Smooth muscle cell (in vitro differentiated cells): Measurements from ENCODE around the gene CCNJL. TPM values are rescaled to one million over a fixed set of nuclear protein-coding genes. Genes with fewer than 3 reads are reported as not detected.

ENCODE experiments used
- DNase-seq: peaks from one replicate; lab custom pipeline; 2025; ENCODE audit not compliant: unreplicated experiment; lab: John Stamatoyannopoulos, UW
- H2AFZ ChIP-seq: fragments of 200-600 bp; sonication (generic); 2 replicates; pipeline ENCODE4 v1.6.0; 2016; ENCODE audit warnings: antibody characterized with exemption, low read depth, mild to moderate bottlenecking
- H3F3A ChIP-seq: fragments of 200-600 bp; sonication (generic); 2 replicates; pipeline ENCODE4 v1.6.0; 2017; ENCODE audit warnings: antibody characterized with exemption, low read depth
- H3K27ac ChIP-seq: fragments of 200-600 bp; sonication (generic); 2 replicates; pipeline ENCODE4 v1.5.1; 2016; ENCODE audit warnings: low read depth, mild to moderate bottlenecking
- H3K27me3 ChIP-seq: fragments of 200-600 bp; sonication (generic); 2 replicates; pipeline ENCODE4 v1.6.1; 2016; ENCODE audit warnings: low read depth, mild to moderate bottlenecking
- H3K36me3 ChIP-seq: fragments of 200-600 bp; sonication (generic); 2 replicates; pipeline ENCODE4 v1.5.1; 2016; ENCODE audit warnings: low read depth
- H3K4me1 ChIP-seq: fragments of 200-600 bp; sonication (generic); 2 replicates; pipeline ENCODE4 v1.5.1; 2016; ENCODE audit warnings: low read depth
- H3K4me2 ChIP-seq: fragments of 200-600 bp; sonication (generic); 2 replicates; pipeline ENCODE4 v1.6.0; 2016; ENCODE audit warnings: mild to moderate bottlenecking
- H3K4me3 ChIP-seq: fragments of 200-600 bp; sonication (generic); 2 replicates; pipeline ENCODE4 v1.5.1; 2016; ENCODE audit warnings: mild to moderate bottlenecking
- H3K79me2 ChIP-seq: fragments of 200-600 bp; sonication (generic); 2 replicates; pipeline ENCODE4 v1.6.0; 2016; ENCODE audit warnings: low read depth, mild to moderate bottlenecking
- H3K9ac ChIP-seq: fragments of 200-600 bp; sonication (generic); 2 replicates; pipeline ENCODE4 v1.6.0; 2016; ENCODE audit warnings: low read depth
- H3K9me3 ChIP-seq: fragments of 200-600 bp; sonication (generic); replicated peaks from 2 replicates; pipeline ENCODE4 v1.5.1; 2016; ENCODE audit warnings: low read depth
- H4K20me1 ChIP-seq: fragments of 200-600 bp; sonication (generic); 2 replicates; pipeline ENCODE4 v1.6.0; 2016; ENCODE audit warnings: low read depth
- CTCF ChIP-seq: fragments of 200-600 bp; sonication (generic); IDR thresholded peaks from 2 replicates; pipeline ENCODE4 v1.5.1; 2017; ENCODE audit warnings: borderline replicate concordance, mild to moderate bottlenecking, antibody characterized with exemption; ENCODE audit not compliant: insufficient read depth, poor library complexity, severe bottlenecking
- WGBS: methylation state at CpG from one replicate; pipeline ENCODE4 v1.1.7; 2016; ENCODE audit warnings: low lambda C conversion rate; 5-methylcytosine and 5-hydroxymethylcytosine counted together
- polyA plus RNA-seq: library from polyadenylated mRNA; unstranded; fragments of >200 nt; fragmentation: Nextera tagmentation; extraction: Ambion mirVana; gene quantifications from 2 replicates; pipeline ENCODE4 v1.2.1, GENCODE V29; 2016
- total RNA-seq: library from RNA; depleted of rRNA; stranded (reverse); fragments of >200 nt; gene quantifications from 2 replicates; pipeline ENCODE4 v1.2.3, GENCODE V29; 2014

CCNJL gene
- total and polyA plus RNA-seq, 2 experiments from 2014 or later = 3.4 to 6.2 TPM

GRCh38 chr5:160272264-160272663 lies 40.1 kb downstream of the CCNJL start:
- H3K9ac ChIP-seq = no peak overlapping the region
- peaks cover 23% of the 10 kb centered on the region for H3K4me1 ChIP-seq
- TF ChIP-seq CTCF = no peak
- H3K36me3 ChIP-seq = no peaks in the 10 kb centered on the region
- no peaks in the 10 kb centered on the region for H3K79me2 ChIP-seq
- peaks cover 7% of the 10 kb centered on the region for H3F3A ChIP-seq
- no peak overlapping the region for H2AFZ ChIP-seq
- H3K27me3 ChIP-seq = no peaks in the 10 kb centered on the region
- H3K9me3 ChIP-seq = no peaks in the 10 kb centered on the region
- DNase-seq = no peak
- H3K4me3 ChIP-seq = no peak overlapping the region
- WGBS = 38% methylated on average over 3 of the region's 3 CpGs
- H4K20me1 ChIP-seq = no peaks in the 10 kb centered on the region
- H3K27ac ChIP-seq = peak overlapping the region; percentile 68
- no peak overlapping the region for H3K4me2 ChIP-seq

DNA sequence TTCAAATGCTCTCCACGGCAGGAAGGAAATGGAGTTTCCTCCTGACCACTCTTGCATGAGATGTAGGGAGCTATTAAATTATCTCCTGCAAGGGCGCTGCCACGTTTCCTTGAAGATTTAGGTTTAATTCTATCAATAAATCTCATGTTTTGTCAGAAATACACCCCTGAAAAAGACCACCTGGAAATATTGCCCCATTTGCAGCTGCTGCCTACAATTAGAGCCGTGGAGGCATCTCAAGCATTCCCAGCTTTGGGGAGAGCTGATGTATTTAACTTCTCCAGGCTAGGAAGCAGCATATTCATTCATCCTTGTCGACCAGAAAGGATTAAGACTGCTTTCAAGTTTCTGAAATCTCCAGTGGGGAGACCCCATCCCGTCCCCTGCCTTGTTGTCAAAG lies 40.5 kb downstream of the CCNJL start:
- peak overlapping the region; percentile 73 for H3K4me2 ChIP-seq

GRCh38 chr5:160271396-160271795 lies 41.0 kb downstream of the CCNJL start:
- H3K9me3 ChIP-seq = no peaks in the 10 kb centered on the region
- TF ChIP-seq CTCF = no peak
- H3K27ac ChIP-seq = peak overlapping the region; percentile 68
- H3K79me2 ChIP-seq = no peaks in the 10 kb centered on the region
- H3K27me3 ChIP-seq = no peaks in the 10 kb centered on the region
- no peak for DNase-seq
- H2AFZ ChIP-seq = peak overlapping the region; percentile 71
- no peak overlapping the region for H3K4me3 ChIP-seq
- WGBS = 22% methylated on average over 8 of the region's 8 CpGs
- H3K9ac ChIP-seq = peak overlapping the region; percentile 47
- H3K4me1 ChIP-seq = peaks cover 26% of the 10 kb centered on the region
- peak overlapping the region; percentile 73 for H3K4me2 ChIP-seq
- H3K36me3 ChIP-seq = no peaks in the 10 kb centered on the region
- no peaks in the 10 kb centered on the region for H4K20me1 ChIP-seq
- H3F3A ChIP-seq = peaks cover 7% of the 10 kb centered on the region

More for the DNA sequence above, 40.5 kb downstream of the CCNJL start:
- Histone ChIP-seq H3K9me3 (no peaks in the 10 kb centered on the region), H3K4me3 (no peak overlapping the region), H3K79me2 (no peaks in the 10 kb centered on the region), H2AFZ (peak overlapping the region; percentile 71), H4K20me1 (no peaks in the 10 kb centered on the region), H3K4me1 (peaks cover 23% of the 10 kb centered on the region), H3K9ac (peak overlapping the region; percentile 47), H3K27me3 (no peaks in the 10 kb centered on the region), H3K36me3 (no peaks in the 10 kb centered on the region), H3K27ac (peak overlapping the region; percentile 68), H3F3A (peaks cover 7% of the 10 kb centered on the region)
- TF ChIP-seq CTCF = no peak
- 40% methylated on average over 6 of the region's 6 CpGs for WGBS
- no peak for DNase-seq

- Histone ChIP-seq H3K27me3 (no peaks in the 10 kb centered on the region), H3K4me1 (peaks cover 33% of the 10 kb centered on the region), H4K20me1 (no peaks in the 10 kb centered on the region), H3K36me3 (no peaks in the 10 kb centered on the region), H2AFZ (no peak overlapping the region), H3K4me2 (peak overlapping the region; percentile 73), H3K27ac (peak overlapping the region; percentile 68), H3K9ac (peak overlapping the region; percentile 47), H3K4me3 (no peak overlapping the region), H3K79me2 (no peaks in the 10 kb centered on the region), H3F3A (peaks cover 7% of the 10 kb centered on the region), H3K9me3 (no peaks in the 10 kb centered on the region)
- no peak for TF ChIP-seq CTCF
- DNase-seq = no peak
- 37% methylated on average over 4 of the region's 4 CpGs for WGBS
Observed at GRCh38 chr5:160270704-160271103, 41.7 kb downstream of the CCNJL start.
